Lower leg skin (tissue), 4 donors: Measurements from ENCODE around the gene ICAM2. TPM values are rescaled to one million over a fixed set of nuclear protein-coding genes. Genes with fewer than 3 reads are reported as not detected.
A peak's percentile ranks its signal among the peaks of the same experiment; 100 is the strongest.
"Not testable (repeated sequence)": the region's sequence is repeated elsewhere in the genome, so short reads cannot be mapped to it uniquely, and the experiment has no call there.

Experiments
- DNase-seq, 2 donors: peaks; one replicate each; pipeline ENCODE4 v3.0.0-alpha.2; 2019; ENCODE audit warnings: low spot score in 2 of 2
- H3K4me3 ChIP-seq: fragments of 200-600 bp; sonication (generic); 2 replicates; pipeline ENCODE4 v1.5.1; 2017; ENCODE audit warnings: mild to moderate bottlenecking, low read depth; ENCODE audit not compliant: poor library complexity, severe bottlenecking
- POLR2A ChIP-seq, 2 donors: fragments of 450-650 bp; IDR thresholded peaks; one replicate each; pipeline ENCODE4 v1.6.1; 2016 to 2017; ENCODE audit warnings: antibody characterized with exemption in 2 of 2, mild to moderate bottlenecking in 1 of 2, moderate library complexity in 1 of 2
- WGBS, 2 donors: methylation state at CpG; one replicate each; pipeline ENCODE4 v1.1.5; 2018; 5-methylcytosine and 5-hydroxymethylcytosine counted together
- intact Hi-C: fragments of 100-400 bp; cut with DNase I; formaldehyde crosslinking; loops from one replicate; pipeline ENCODE4 v1.15.0; 2023; ENCODE audit warnings: low total_unique reads
- total RNA-seq, 4 donors: library from RNA; depleted of rRNA; stranded (reverse); fragments of >200 nt; gene quantifications; one replicate each; pipeline ENCODE4 v1.1.0, GENCODE V29; 2016
- TF ChIP-seq, protein P1 (sequence below), 3 donors: fragments of 450-650 bp; IDR thresholded peaks; one replicate each; pipeline ENCODE4 v1.5.1; 2016; ENCODE audit warnings: antibody characterized with exemption in 3 of 3, mild to moderate bottlenecking in 3 of 3, moderate library complexity in 2 of 3

ICAM2 gene
- total RNA-seq, 4 donors from 2014 or later, result 11.5 to 26.8 (median 19.9) TPM

DNA sequence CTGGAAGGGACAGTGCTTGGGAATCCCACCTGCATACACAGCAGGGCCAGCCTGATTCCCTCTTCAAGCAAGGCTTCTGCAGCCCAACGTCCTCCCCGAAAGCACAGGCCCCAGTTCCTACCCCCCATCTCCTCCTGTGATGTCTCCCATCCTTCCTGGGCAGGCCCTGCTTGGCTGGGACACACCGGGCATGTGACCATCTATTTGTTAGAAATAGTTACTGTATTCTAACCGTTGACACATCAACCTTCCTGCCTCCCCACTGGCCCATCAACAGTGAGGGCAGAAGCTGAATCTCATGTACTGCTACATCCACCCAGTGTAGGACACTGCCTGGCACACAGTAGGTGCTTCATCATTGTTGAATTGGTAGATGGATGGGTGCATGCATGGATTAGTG, 11.6 kb downstream of the ICAM2 start:
- H3K4me3 ChIP-seq, result no peak overlapping the region
- TF ChIP-seq POLR2A (IDR thresholded peaks at IDR 0.05), result no peak
- TF ChIP-seq, protein P1, sequence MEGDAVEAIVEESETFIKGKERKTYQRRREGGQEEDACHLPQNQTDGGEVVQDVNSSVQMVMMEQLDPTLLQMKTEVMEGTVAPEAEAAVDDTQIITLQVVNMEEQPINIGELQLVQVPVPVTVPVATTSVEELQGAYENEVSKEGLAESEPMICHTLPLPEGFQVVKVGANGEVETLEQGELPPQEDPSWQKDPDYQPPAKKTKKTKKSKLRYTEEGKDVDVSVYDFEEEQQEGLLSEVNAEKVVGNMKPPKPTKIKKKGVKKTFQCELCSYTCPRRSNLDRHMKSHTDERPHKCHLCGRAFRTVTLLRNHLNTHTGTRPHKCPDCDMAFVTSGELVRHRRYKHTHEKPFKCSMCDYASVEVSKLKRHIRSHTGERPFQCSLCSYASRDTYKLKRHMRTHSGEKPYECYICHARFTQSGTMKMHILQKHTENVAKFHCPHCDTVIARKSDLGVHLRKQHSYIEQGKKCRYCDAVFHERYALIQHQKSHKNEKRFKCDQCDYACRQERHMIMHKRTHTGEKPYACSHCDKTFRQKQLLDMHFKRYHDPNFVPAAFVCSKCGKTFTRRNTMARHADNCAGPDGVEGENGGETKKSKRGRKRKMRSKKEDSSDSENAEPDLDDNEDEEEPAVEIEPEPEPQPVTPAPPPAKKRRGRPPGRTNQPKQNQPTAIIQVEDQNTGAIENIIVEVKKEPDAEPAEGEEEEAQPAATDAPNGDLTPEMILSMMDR (IDR thresholded peaks at IDR 0.05), result no peak
- peak in 1 of 2 donors; percentile 82 for DNase-seq
- 53 to 58% methylated on average over 4 of the region's 4 CpGs for WGBS, 2 donors
- intact Hi-C loops, result no loop called here

DNA sequence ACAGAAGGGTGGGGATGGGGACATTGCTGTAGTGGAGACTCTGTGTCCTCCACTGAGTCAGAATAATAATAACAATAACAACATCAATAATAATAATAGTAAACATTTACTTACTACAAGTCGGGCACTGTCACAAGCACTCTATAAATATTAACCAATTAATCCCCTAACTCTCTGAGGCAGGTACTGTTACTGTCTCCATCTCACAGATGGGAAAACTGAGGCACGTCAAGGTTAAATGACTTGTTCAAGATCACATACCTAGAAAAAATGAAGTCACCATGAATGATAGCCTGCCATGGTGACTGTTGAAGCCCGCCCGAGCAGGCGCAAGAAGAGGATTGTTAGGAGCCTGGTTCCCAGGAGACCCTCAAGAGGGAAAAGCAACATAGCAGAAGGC, 12.1 kb downstream of the ICAM2 start:
- DNase-seq, result no peak
- H3K4me3 ChIP-seq, result no peak overlapping the region
- intact Hi-C loops, result no loop called here
- 77 to 80% methylated on average over 5 of the region's 5 CpGs for WGBS, 2 donors
- TF ChIP-seq, protein P1 (IDR thresholded peaks at IDR 0.05), result no peak
- TF ChIP-seq POLR2A (IDR thresholded peaks at IDR 0.05), result no peak

DNA sequence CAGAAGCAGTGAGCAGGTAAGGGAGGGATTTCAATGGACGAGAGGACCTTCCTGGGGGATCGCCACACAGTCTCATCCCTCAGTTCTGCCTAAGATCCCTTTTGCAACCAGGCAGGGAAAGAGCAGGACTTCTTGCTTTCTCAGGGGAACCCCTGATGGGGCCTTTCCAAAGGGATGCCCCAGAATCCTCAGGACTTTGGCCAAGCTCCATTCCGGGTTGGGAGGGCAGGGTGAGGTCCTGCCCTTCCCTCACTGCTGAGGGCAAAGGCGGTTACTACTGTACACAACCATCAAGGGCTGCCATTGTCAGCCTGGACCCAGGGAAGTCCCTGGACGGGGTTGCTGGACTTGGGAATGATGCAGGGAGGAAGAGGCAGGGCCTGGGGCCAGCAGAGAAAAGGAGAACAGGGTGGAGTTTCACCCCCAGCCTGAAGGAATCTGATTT, 12.6 kb downstream of the ICAM2 start:
- TF ChIP-seq, protein P1 (IDR thresholded peaks at IDR 0.05), result no peak
- no peak for TF ChIP-seq POLR2A (IDR thresholded peaks at IDR 0.05)
- intact Hi-C loops, result no loop called here
- H3K4me3 ChIP-seq, result no peak overlapping the region
- WGBS, 2 donors, result 46 to 58% methylated on average over 5 of the region's 5 CpGs
- DNase-seq, result peak in 1 of 2 donors; percentile 82

DNA sequence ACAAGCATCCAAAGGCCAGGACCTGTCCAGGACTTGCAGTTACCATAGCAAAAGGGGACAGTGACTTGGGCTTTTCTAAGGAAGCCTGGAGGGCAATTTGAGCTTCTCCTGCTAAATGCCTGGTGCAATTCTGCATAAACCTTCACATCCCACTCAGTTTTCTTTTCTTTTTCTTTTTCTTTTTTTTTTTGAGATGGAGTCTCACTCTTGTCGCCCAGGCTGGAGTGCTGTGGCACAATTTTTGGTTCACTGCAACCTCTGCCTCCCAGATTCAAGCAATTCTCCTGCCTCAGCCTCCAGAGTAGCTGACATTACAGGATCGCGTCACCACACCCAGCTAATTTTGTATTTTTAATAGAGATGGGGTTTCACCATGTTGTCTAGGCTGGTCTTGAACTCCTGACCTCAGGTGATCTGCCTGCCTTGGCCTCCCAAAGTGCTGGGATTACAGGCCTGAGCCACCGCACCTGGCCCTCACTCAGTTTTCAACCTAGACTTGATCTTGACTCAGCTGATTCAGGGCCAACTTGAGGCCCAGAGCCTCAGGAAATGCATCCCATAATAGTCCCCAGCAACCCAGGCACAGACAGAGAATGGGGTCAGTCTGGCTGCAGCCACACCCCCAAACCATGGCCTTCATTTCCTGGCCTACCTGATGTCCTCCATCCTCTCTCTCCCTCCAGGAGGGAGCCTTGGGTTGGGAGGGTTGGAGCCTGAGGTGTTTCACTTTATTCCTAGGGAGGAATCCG, 13.2 kb downstream of the ICAM2 start:
- peak in 1 of 2 donors; percentile 64 for DNase-seq
- WGBS, 2 donors, result 90 to 94% methylated on average over 5 of the region's 5 CpGs
- intact Hi-C loops, H3K4me3 ChIP-seq: not testable (repeated sequence)

DNA sequence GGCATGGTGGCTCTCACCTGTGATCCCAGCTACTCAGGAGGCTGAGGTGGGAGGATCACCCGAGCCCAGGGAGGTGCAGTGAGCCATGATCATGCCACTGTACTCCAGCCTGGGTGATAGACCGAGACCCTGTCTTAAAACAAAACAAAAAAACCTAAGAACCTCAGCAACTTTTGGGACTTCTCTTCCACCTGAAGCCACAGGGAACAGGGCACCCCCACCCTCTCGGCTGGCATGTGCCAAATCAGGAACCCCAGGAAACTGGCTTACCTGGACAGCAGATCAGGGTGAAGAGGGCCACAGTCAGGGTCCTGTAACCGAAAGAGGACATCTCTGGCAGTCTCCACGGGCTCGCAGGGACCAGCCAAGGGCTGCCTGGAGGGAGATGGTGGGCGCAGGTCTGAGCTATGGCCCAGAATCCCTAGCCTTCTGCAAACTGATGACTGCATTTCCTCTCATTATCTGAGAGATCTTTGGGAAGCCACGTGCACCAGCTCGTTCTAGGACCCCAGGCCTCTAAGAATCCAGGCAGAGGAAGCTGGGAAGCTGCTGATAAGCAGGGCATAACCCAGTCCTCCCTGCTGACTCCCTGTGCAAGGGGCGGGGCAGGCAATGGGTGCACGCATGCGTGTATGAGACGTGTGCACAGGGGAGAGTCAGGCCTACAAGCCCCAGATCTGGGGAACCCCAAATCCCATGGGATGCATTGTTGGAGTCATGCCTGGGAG, 13.9 kb downstream of the ICAM2 start:
- DNase-seq, result peak in 1 of 2 donors; percentile 85
- WGBS, 2 donors, result 59 to 69% methylated on average over 12 to 13 of the region's 13 CpGs
- intact Hi-C loops, result no loop called here
- no peak overlapping the region for H3K4me3 ChIP-seq
- no peak for TF ChIP-seq POLR2A (IDR thresholded peaks at IDR 0.05)
- TF ChIP-seq, protein P1 (IDR thresholded peaks at IDR 0.05), result no peak

DNA sequence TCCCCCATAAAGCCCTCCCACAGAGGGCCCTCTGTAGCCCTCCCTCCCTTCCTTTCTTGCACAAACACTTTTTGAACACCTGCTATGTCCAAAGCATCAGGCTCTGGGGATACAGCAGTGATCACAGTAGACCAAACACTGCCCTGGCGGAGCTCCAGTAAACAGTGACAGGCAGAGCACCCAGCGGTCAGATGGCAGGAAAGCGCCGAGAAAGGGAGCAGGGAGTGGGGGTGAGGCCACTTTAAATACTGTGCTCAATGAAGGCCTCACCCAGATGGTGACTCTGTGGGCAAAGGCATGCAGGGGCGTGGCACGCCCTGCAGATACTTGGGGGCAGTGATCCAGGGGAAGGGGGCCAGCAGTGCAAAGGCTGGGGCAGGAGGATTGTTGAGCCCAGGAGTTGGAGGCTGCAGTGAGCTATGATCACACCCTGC, 14.7 kb downstream of the ICAM2 start:
- WGBS, 2 donors, result 28 to 44% methylated on average over 6 of the region's 6 CpGs
- no peak overlapping the region for H3K4me3 ChIP-seq
- peak in 1 of 2 donors; percentile 87 for DNase-seq
- TF ChIP-seq POLR2A (IDR thresholded peaks at IDR 0.05), result no peak
- TF ChIP-seq, protein P1 (IDR thresholded peaks at IDR 0.05), result no peak
- intact Hi-C loops, result no loop called here
